GM12878 (cell line): ENCODE data around the gene SMAD2. TPM values are rescaled to one million over a fixed set of nuclear protein-coding genes. Genes with fewer than 3 reads are reported as not detected.

Experiments
- BACH1 ChIP-seq: fragments of 450-650 bp; IDR thresholded peaks from 2 replicates; pipeline ENCODE4 v1.6.1; 2017; ENCODE audit warnings: mild to moderate bottlenecking, borderline replicate concordance
- BCL3 ChIP-seq: IDR thresholded peaks from 2 replicates; pipeline ENCODE4 v1.6.1; 2011; ENCODE audit warnings: borderline replicate concordance, low read depth, mild to moderate bottlenecking, moderate library complexity, low read length; ENCODE audit not compliant: insufficient read depth, poor library complexity, severe bottlenecking
- BCLAF1 ChIP-seq: fragments of 450-650 bp; IDR thresholded peaks from 2 replicates; pipeline ENCODE4 v1.6.1; 2017; ENCODE audit warnings: antibody characterized with exemption, mild to moderate bottlenecking, moderate library complexity
- CHD2 ChIP-seq: IDR thresholded peaks from 2 replicates; pipeline ENCODE4 v1.6.1; 2011; ENCODE audit warnings: low read depth, low read length, improper control_type of control experiment, borderline replicate concordance
- CREM ChIP-seq: IDR thresholded peaks from 2 replicates; pipeline ENCODE4 v1.6.1; 2014; ENCODE audit warnings: antibody characterized with exemption, low read depth
- EED ChIP-seq: sonication (generic); IDR thresholded peaks from 2 replicates; pipeline ENCODE4 v1.6.1; 2016; ENCODE audit warnings: antibody characterized with exemption, low read depth
- EGR1 ChIP-seq, 2 experiments: IDR thresholded peaks; 1 replicate in 1 of 2; 2 replicates in 1 of 2; pipeline ENCODE4 v1.6.1; 2011 to 2012; ENCODE audit warnings: low read depth in 2 of 2, low read length in 2 of 2, borderline replicate concordance in 1 of 2, mild to moderate bottlenecking in 1 of 2, moderate library complexity in 1 of 2
- GABPA ChIP-seq: IDR thresholded peaks from 2 replicates; pipeline ENCODE4 v1.6.1; 2014; ENCODE audit warnings: antibody characterized with exemption, low read depth, mild to moderate bottlenecking, inconsistent platforms
- IKZF2 ChIP-seq, 2 experiments: fragments of 450-650 bp; IDR thresholded peaks; 2 replicates each; pipeline ENCODE4 v1.6.1; 2017; ENCODE audit warnings: mild to moderate bottlenecking in 2 of 2, moderate library complexity in 2 of 2
- MXI1 ChIP-seq: fragments of 150-350 bp; IDR thresholded peaks from 2 replicates; pipeline ENCODE4 v1.6.1; 2011; ENCODE audit warnings: low read depth, mild to moderate bottlenecking, inconsistent platforms, low read length, improper control_type of control experiment
- PBX3 ChIP-seq: IDR thresholded peaks from 2 replicates; pipeline ENCODE4 v1.6.1; 2011; ENCODE audit warnings: mild to moderate bottlenecking, low read depth, low read length, moderate library complexity; ENCODE audit not compliant: insufficient replicate concordance
- POLR2A ChIP-seq: IDR thresholded peaks from 2 replicates; pipeline ENCODE4 v1.6.1; 2011; ENCODE audit warnings: low read depth, mild to moderate bottlenecking, low read length
- POU2F2 ChIP-seq: IDR thresholded peaks from 3 replicates; pipeline ENCODE4 v1.6.1; 2011; ENCODE audit warnings: low read depth, mild to moderate bottlenecking, low read length, borderline replicate concordance
- SRF ChIP-seq, 2 experiments: IDR thresholded peaks; 2 replicates each; pipeline ENCODE4 v1.6.1; 2011; ENCODE audit warnings: low read depth in 2 of 2, low read length in 2 of 2, mild to moderate bottlenecking in 1 of 2, moderate library complexity in 1 of 2
- TBL1XR1 ChIP-seq: IDR thresholded peaks from 2 replicates; pipeline ENCODE4 v1.6.1; 2012; ENCODE audit warnings: low read depth, low read length, improper control_type of control experiment
- TCF12 ChIP-seq: IDR thresholded peaks from 2 replicates; pipeline ENCODE4 v1.6.1; 2011; ENCODE audit warnings: low read depth, mild to moderate bottlenecking, low read length
- TCF3 ChIP-seq: IDR thresholded peaks from 2 replicates; pipeline ENCODE4 v1.6.1; 2012; ENCODE audit warnings: low read depth, mild to moderate bottlenecking, low read length, borderline replicate concordance; ENCODE audit not compliant: insufficient read depth
- polyA plus RNA-seq, 11 experiments: library from polyadenylated mRNA; depleted of rRNA in 4 of 11; unstranded in 6 of 11; stranded (reverse) in 5 of 11; fragments of >200 nt; fragmentation: Nextera tagmentation in 4 of 11; fragmentation: Illumina TruSeq in 1 of 11; extraction: Ambion mirVana in 4 of 11; extraction: Trizol in 1 of 11; gene quantifications; 1 replicate in 1 of 11; 2 replicates in 10 of 11; pipeline versions ENCODE4 v1.2.1 to v1.2.3, GENCODE V29; 2011 to 2016; ENCODE audit warnings: inconsistent platforms in 2 of 11, missing spikeins in 2 of 11, low read depth in 1 of 11
- total RNA-seq, 4 experiments: library from RNA; depleted of rRNA in 3 of 4; stranded (reverse); fragments of >200 nt in 3 of 4; fragmentation: Illumina TruSeq in 1 of 4; extraction: Trizol in 1 of 4; gene quantifications; 2 replicates each; pipeline versions ENCODE4 v1.2.1 to v1.2.3, GENCODE V29; 2013 to 2021

SMAD2 gene
- total and polyA plus RNA-seq, 10 of the 15 experiments (the other 5 are each of a cell fraction or from before 2014, with no cell fraction given), result 28.8 to 111 (median 65.8) TPM

- TF ChIP-seq MXI1 (peak; percentile 1; the same call in 1 of the 2 replicates), TCF3 (0 out of 2 replicates have a peak, but pooled peaks have one; percentile 25), EGR1 (IDR thresholded peaks at IDR 0.05; ENCODE audit: borderline replicate concordance in 1 of 2, low read depth in 2 of 2, low read length in 2 of 2) (peak in 1 of 2 experiments; percentile 81; a peak in 1 of 3 replicates), SRF (IDR thresholded peaks at IDR 0.05; ENCODE audit: low read depth in 2 of 2, low read length in 2 of 2) (0 out of 4 replicates have a peak, but pooled peaks of 1 of the 2 experiments have one; percentile 6), BCLAF1 (0 out of 2 replicates have a peak, but pooled peaks have one; percentile 22), CHD2 (peak; percentile 38; the same call in 1 of the 2 replicates), IKZF2 (IDR thresholded peaks at IDR 0.05) (peak; percentile 78 to 79), TCF12 (peak; percentile 34; the same call in 1 of the 2 replicates), PBX3 (no peak), BACH1 (peak; percentile 14; the same call in 1 of the 2 replicates), GABPA (0 out of 2 replicates have a peak, but pooled peaks have one; percentile 56), CREM (peak; percentile 31; the same call in 1 of the 2 replicates), POU2F2 (no peak; the same call in 2 of the 3 replicates), EED (peak; percentile 69), POLR2A (peak; percentile 65), TBL1XR1 (0 out of 2 replicates have a peak, but pooled peaks have one; percentile 19), BCL3 (peak; percentile 10)
Observed at GRCh38 chr18:47930199-47930930, at the start of gene SMAD2 (continued).
